ENCODE data around the gene TXNRD3.

TXNRD3 gene

GRCh38 chr3:126671521-126671920, 16.6 kb upstream of the TXNRD3 start:
- DNase-seq: no peak

- no peak for DNase-seq
These were observed 13.8 kb upstream of the TXNRD3 start for GRCh38 chr3:126668450-126669401.

GRCh38 chr3:126667631-126668449, 12.9 kb upstream of the TXNRD3 start:
- no peak for DNase-seq

DNA sequence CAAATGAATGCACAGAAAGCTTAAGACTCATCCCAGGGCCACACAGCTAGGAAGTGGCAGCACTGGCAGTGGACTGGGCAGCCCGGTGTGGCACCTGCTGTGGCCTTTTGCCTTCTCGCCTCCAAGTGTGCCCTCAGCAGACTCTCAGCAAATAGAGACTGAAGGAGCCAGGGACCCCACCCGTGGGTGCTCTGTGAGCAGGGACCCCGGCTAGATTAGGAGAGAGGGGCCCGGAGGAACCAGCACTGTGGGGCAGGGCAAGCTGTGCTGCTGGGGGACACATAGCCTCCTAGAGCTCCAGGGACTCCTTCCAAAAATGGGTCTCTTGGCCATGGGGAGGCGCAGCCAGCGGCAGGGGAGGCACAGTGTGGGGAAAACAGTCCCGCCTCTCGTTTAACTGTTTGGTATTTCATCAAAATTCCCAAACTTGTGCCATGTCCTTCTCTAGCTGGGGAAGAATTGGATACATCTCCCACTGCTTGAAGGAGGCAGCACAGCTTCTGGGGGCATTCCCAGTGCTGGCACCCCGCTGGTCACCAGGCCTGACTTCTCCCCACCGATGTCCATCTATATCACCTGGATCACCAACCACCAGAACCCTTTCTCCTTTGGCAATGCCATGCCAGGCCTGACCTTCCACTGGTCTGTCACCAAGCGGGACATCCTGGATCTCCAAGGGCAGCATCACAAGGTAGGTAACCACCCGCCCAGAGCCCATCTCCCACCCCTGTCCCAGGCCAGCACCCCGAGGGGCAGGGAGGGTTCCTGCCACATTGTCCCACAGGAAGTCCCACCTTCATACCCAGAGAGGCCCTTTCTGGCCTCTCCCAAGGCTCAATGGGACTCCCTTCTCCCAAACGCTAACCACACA, 12.0 kb upstream of the TXNRD3 start:
- DNase-seq: no peak

DNA sequence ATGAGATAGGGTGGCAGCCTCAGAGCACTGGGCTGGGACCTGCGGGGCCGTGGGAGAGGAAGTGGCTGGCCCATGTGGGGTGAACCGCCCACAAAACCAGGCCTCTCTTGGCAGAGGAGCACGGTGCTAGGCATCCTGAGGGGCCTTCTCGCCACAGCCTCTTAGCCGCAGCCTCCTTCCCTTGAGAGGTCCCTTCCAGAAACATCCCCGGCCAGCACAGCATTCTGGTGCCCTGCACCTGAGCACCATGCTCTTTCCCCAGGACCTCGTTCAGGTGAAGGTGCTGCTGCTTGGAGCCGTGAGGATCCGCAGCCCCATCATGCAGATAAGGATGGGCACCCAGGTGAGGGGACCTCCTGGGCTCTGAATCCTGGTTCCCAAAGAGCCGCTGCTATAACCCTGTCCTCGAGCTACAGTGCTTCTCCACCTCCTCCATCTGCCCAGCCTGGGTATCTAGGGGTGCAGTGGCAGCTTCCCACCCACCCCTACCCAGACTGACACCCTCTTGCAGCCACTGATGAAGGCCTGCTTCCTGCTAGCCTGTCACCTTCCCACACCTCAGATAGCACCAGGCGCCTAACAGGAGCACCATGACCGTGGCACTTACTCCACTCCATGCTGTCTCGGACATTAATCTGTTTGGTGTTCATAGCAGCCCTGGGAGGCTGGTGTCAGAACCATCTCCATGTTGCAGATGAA, 11.2 kb upstream of the TXNRD3 start:
- DNase-seq: no peak

DNA sequence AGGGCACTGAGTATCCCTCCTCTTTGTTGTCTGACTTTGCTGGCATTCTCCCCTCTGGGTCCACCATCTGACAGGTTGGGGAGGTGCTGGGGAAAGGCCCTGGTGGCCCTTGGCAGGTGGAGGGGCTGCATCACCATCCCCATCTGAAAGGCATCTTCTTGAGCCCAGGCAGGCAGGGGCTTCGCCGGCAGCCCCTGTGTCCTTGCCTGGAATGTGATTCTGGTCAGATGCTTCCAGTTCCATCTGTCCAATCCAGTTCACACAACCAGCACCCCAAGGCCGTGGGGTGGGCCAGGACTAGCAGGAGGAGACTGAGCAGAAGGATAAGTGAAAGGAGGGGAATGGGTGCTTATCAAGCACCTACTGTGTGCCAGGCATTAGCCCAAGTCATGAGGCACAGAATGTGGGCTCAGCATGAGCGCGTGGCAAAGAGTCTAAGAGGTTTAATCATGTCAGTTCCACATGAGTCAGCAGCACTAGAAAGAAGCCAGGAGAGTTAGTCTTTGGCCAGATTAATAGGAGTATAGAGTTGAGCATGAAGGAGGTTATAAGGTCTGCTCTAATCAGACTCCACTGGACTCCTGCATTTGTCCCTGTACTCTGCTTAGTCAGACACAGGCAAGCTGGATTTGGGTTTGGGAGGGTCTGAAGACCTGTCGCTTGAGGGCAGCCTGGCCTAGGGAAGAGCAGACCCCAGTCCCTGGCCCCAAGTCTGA, 10.5 kb upstream of the TXNRD3 start:
- no peak for DNase-seq

- no peak for DNase-seq
These were observed 9.8 kb upstream of the TXNRD3 start for GRCh38 chr3:126664591-126665214.

DNA sequence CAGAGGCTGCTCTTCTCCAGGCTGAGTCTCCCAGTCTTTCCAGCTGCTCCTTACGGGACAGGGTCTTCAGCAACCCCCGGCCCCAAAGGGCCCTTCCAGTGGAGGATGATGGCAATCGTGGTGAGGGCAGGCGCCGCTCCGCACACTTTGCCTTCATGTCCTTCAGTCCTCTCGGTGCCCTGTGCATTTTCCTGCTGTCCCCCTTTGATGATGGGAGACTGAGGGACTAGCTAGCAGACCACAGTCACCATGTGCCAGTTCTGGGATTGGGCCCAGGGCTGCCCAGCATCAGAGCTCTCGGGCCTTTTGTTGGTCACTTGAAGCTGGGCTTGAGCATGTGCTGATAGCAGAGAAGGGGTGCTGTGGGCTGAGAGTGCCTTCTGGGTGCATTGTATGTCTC, 8.8 kb upstream of the TXNRD3 start:
- DNase-seq: no peak

- DNase-seq: no peak
These were observed 8.3 kb upstream of the TXNRD3 start for GRCh38 chr3:126663257-126663656.

DNA sequence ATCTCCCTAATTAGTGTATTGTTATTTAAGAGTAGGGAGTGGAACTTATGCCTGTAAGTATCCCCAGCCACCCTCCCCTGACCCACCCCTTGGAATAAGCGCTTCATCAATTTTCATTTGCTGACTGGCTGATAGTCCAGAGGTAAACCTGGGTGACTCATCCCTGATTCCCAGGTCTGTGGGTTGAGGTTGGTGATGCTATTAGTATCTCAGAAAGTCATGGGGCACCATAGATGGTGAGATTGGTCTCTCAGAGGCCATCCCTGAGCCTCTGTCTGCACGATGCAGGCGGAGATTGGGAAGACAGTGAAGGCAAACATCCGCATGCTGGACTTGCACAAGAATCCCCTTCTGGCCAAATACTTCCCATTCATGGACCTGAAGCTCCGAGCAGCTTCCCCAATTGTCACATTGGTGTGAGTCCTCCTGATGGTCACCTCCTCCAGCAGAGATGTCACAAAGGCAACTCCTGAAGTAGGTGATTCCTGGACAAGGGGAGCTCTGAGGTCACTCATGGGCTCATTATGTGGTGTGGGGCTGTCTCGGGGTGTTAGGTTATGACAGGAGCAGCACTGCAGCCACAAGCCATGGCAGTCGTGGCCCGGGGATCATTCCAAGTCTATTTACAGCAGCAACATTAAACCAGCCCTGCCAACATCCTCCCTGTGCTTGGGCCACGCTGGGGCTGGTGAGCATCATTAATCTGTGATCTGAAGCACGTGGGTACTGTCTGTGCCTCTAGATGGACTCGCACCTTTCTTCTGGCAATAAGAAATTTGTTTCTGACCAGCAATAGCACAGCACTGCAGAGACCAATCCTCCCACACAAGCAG, 6.8 kb upstream of the TXNRD3 start:
- DNase-seq: no peak

- DNase-seq: no peak
These were observed 5.3 kb upstream of the TXNRD3 start for GRCh38 chr3:126659915-126660886.

DNA sequence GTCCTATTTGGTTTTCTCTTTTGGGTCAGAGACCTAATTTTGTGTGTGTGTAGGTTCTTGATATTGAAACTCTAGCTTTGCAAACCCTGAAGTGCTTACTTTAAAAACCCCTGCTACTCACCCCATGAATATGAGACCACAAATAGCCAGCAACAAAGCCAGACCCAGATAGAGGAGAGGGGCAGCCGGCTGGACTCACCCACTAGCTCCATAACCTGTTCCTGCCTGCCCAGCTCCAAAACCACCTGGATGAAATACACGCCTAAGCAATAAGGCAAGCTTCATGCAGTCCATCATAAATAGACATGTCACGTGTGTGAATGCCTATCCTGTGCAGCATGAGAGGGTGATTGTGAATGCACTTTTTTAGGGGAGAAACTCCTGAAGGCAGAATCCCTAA, 3.7 kb upstream of the TXNRD3 start:
- no peak for DNase-seq

GRCh38 chr3:126657901-126658300, 3.0 kb upstream of the TXNRD3 start:
- DNase-seq: no peak

DNA sequence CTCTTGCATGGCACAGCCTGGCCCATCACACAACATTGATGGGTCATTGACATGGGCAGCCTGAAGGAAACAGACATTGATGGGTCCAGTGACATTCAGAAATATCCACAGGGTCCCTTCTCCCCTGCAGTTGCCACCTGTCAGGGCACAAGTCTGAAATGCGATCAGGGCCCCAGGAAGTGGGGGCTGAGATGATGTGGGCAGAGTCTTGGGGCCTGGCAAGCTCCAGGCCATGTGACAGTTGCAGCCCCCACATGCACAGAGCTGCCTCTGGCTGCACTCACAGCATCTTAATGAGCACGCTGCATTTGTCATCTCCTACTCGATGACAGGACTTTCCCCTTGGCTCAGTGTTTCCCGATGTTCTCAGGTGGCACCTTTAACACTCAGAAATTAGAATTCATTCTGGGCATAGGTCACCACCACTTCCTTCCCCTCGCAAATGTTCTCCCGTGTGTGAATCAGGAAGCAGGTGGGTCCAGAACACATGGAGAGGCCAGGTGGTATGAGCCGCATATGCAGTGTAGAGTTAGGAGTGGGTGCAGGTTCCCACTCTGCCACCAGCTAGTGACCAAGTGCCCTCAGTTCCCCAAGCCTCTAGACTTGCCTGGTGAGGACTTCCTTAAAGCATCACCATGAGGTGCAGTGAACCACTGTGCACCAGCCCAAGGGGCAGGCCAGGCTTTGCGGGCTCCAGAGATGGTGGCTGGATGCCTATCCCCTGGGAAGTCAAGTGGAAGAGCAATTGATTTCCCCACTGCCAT, 1.6 kb upstream of the TXNRD3 start:
- DNase-seq: no peak

DNA sequence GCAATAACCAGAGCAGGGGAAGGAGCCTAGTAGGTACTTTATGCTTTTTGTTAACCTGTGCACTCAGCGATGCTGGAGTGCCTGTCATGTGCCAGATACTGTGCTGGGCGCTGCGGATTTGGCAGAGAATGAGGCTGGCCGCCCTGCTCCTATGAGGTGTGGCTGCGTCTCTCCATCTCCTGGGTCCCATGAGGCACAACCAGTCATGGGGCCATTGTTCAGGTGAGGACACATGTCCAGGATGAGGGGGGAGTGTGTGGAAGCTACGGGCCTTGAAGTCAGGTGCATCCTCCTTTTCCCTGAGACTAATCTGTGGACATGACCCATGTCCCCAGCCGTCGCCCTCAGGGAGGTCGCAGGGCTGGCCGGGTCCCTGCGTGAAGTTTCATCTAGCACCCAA, 963 bp upstream of the TXNRD3 start:
- DNase-seq: no peak

DNA sequence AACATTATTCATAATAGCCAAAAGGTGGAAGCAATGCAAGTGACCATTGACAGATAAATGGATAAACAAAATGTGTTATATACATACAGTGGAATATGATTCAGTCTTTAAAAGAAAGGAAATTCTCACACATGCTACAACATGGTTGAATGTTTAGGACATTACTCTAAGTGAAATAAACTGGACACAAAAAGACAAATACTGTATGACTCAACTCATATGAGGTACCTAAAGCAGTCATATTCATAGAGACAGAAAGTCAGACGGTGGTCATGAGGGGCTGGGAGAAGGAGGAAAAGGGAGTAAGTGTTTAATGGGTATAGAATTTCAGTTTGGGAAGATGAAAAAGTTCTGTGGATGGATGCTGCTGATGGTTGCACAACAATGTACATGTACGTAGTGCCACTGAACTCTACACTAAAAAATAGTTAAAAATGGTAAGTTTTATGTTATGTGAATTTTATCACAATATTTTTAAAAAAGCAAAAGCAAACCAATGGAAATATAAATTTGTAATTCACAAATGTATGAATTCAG, 5.3 kb downstream of the TXNRD3 start:
- DNase-seq: no peak

GRCh38 chr3:126646674-126647073, 8.2 kb downstream of the TXNRD3 start:
- DNase-seq: no peak

- DNase-seq: no peak
These were observed 10.3 kb downstream of the TXNRD3 start for GRCh38 chr3:126644615-126645014.
